IPS DF 6.9 (cell line): ENCODE measurements around the gene SOHLH1.

Experiments
- DNase-seq: peaks from one replicate; pipeline ENCODE4 v3.0.0-alpha.2; 2013; ENCODE audit warnings: low read depth, low spot score
- H3K27ac ChIP-seq: one replicate; pipeline ENCODE4 v1.5.1; 2013; ENCODE audit warnings: low read length, control low read depth
- H3K27me3 ChIP-seq: 2 replicates; pipeline ENCODE4 v1.6.1; 2013; ENCODE audit warnings: mild to moderate bottlenecking, low read length; ENCODE audit not compliant: control insufficient read depth, insufficient read depth
- H3K36me3 ChIP-seq: 2 replicates; pipeline ENCODE4 v1.6.1; 2013; ENCODE audit warnings: low read length; ENCODE audit not compliant: control insufficient read depth, insufficient read depth
- H3K4me1 ChIP-seq: 2 replicates; pipeline ENCODE4 v1.6.1; 2013; ENCODE audit warnings: low read length; ENCODE audit not compliant: control insufficient read depth, insufficient read depth
- H3K4me3 ChIP-seq: 2 replicates; pipeline ENCODE4 v1.5.1; 2013; ENCODE audit warnings: mild to moderate bottlenecking, low read length
- H3K9me3 ChIP-seq: 2 replicates; pipeline ENCODE4 v1.6.1; 2013; ENCODE audit warnings: low read length, inconsistent platforms; ENCODE audit not compliant: control insufficient read depth, insufficient read depth
- WGBS: extraction: QIAGEN DNeasy Blood & Tissue Kit; methylation state at CpG from one replicate; pipeline ENCODE4 v1.1.7; 2013; ENCODE audit warnings: mixed read lengths, missing lambda C conversion rate; ENCODE audit not compliant: insufficient read length, insufficient coverage; 5-methylcytosine and 5-hydroxymethylcytosine counted together

SOHLH1 gene, protein sequence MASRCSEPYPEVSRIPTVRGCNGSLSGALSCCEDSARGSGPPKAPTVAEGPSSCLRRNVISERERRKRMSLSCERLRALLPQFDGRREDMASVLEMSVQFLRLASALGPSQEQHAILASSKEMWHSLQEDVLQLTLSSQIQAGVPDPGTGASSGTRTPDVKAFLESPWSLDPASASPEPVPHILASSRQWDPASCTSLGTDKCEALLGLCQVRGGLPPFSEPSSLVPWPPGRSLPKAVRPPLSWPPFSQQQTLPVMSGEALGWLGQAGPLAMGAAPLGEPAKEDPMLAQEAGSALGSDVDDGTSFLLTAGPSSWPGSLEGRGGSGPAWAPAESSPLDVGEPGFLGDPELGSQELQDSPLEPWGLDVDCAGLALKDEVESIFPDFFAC

GRCh38 chr9:135699440-135699839 lies at the start of gene SOHLH1:
Gene SOHLH1, minus strand, starts transcription at chr9:135699481. Its CDS starts 14 bp downstream, at chr9:135699467.
- Histone ChIP-seq H3K4me3 (no peak within 1 kb of the TSS), H3K27me3 (peaks cover 4% of the 10 kb centered on the region; the same call in 1 of the 2 replicates), H3K9me3 (no peaks in the 10 kb centered on the region), H3K27ac (no peak within 1 kb of the TSS), H3K4me1 (peaks cover 7% of the 10 kb centered on the region; the same call in 1 of the 2 replicates), H3K36me3 (no peaks in the 10 kb centered on the region)
- no CpG with 5 or more reads among the region's 30 CpGs for WGBS
- no peak for DNase-seq

DNA sequence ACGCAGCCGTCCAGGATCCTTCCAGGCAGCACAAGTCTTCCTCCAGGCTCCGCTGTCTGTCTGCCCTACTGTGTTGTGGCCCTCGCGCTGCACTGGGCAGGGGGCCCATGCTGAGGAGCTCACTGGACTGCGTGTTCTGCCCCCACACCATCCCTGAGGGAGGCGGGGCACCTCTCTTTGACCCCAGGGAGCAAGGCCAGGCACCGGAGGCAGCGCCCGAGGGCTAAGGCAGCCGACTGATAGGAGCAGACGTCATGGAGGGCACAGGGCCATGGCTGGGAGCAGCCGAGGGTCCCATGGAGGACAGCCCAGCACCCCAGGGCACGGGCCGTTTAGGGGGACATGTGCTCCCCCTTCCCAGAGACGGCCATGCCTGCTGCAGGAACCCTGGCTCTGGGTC lies 49.4 kb upstream of the SOHLH1 start:
- no CpG with 5 or more reads among the region's 16 CpGs for WGBS
- no peak for DNase-seq

DNA sequence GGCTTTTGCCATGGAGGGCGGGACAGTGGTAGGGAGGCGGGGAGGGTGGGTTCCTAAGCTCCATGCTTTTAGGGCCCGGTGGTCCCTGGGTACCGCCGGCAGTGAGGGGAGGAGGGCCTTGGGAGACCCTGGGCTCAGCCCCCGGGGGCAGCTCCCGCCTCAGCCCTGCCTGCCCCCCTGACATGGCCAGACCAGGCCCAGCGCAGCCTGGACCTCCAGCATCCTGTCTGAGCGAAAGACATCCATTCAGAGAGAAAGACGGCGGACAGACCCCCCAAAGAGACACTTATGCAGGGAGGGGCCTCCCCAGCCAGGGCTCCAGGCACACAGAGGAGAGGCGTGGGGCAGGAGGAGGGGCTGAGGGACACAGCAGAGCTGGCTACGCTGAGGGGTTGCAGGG lies 48.0 kb upstream of the SOHLH1 start:
- DNase-seq: no peak
- WGBS: no CpG with 5 or more reads among the region's 13 CpGs
- no peak overlapping the region for H3K4me3 ChIP-seq
- no peaks in the 10 kb centered on the region; the same call in 1 of the 2 replicates for H3K36me3 ChIP-seq
- no peak overlapping the region for H3K27ac ChIP-seq
- H3K27me3 ChIP-seq: no peaks in the 10 kb centered on the region
- H3K9me3 ChIP-seq: no peaks in the 10 kb centered on the region
- no peaks in the 10 kb centered on the region for H3K4me1 ChIP-seq

More for the DNA sequence above, 49.4 kb upstream of the SOHLH1 start:
- Histone ChIP-seq H3K4me3 (no peak overlapping the region), H3K27me3 (no peaks in the 10 kb centered on the region), H3K4me1 (no peaks in the 10 kb centered on the region), H3K27ac (no peak overlapping the region), H3K36me3 (no peaks in the 10 kb centered on the region; the same call in 1 of the 2 replicates), H3K9me3 (no peaks in the 10 kb centered on the region)

GRCh38 chr9:135746565-135746964 lies 47.3 kb upstream of the SOHLH1 start:
- no CpG with 5 or more reads among the region's 9 CpGs for WGBS
- no peak overlapping the region for H3K27ac ChIP-seq
- no peak for DNase-seq
- H3K4me1 ChIP-seq: no peaks in the 10 kb centered on the region
- no peak overlapping the region for H3K4me3 ChIP-seq
- H3K36me3 ChIP-seq: no peaks in the 10 kb centered on the region; the same call in 1 of the 2 replicates
- no peaks in the 10 kb centered on the region for H3K27me3 ChIP-seq
- no peaks in the 10 kb centered on the region for H3K9me3 ChIP-seq

GRCh38 chr9:135745686-135746324 lies 46.5 kb upstream of the SOHLH1 start:
- no peaks in the 10 kb centered on the region for H3K9me3 ChIP-seq
- no CpG with 5 or more reads among the region's 24 CpGs for WGBS
- H3K36me3 ChIP-seq: no peaks in the 10 kb centered on the region; the same call in 1 of the 2 replicates
- H3K4me1 ChIP-seq: no peaks in the 10 kb centered on the region
- H3K27me3 ChIP-seq: no peaks in the 10 kb centered on the region
- no peak for DNase-seq
- H3K4me3 ChIP-seq: no peak overlapping the region
- H3K27ac ChIP-seq: no peak overlapping the region

- no peaks in the 10 kb centered on the region for H3K9me3 ChIP-seq
- WGBS: no CpG with 5 or more reads among the region's 21 CpGs
- no peak for DNase-seq
- no peak overlapping the region for H3K27ac ChIP-seq
- no peaks in the 10 kb centered on the region for H3K27me3 ChIP-seq
- H3K36me3 ChIP-seq: no peaks in the 10 kb centered on the region; the same call in 1 of the 2 replicates
- H3K4me3 ChIP-seq: no peak overlapping the region
- H3K4me1 ChIP-seq: no peaks in the 10 kb centered on the region
These were observed 45.9 kb upstream of the SOHLH1 start for GRCh38 chr9:135745189-135745588.

GRCh38 chr9:135744333-135745070 lies 45.2 kb upstream of the SOHLH1 start:
- no peak for DNase-seq
- Histone ChIP-seq H3K9me3 (no peaks in the 10 kb centered on the region), H3K27ac (no peak overlapping the region), H3K4me1 (no peaks in the 10 kb centered on the region), H3K36me3 (no peaks in the 10 kb centered on the region; the same call in 1 of the 2 replicates), H3K27me3 (no peaks in the 10 kb centered on the region), H3K4me3 (no peak overlapping the region)
- WGBS: no CpG with 5 or more reads among the region's 33 CpGs

GRCh38 chr9:135743546-135744332 lies 44.5 kb upstream of the SOHLH1 start:
- WGBS: no CpG with 5 or more reads among the region's 25 CpGs
- no peaks in the 10 kb centered on the region; the same call in 1 of the 2 replicates for H3K36me3 ChIP-seq
- no peak for DNase-seq
- no peaks in the 10 kb centered on the region for H3K9me3 ChIP-seq
- no peaks in the 10 kb centered on the region for H3K4me1 ChIP-seq
- no peaks in the 10 kb centered on the region for H3K27me3 ChIP-seq
- no peak overlapping the region for H3K27ac ChIP-seq
- no peak overlapping the region for H3K4me3 ChIP-seq

GRCh38 chr9:135743021-135743420 lies 43.7 kb upstream of the SOHLH1 start:
- WGBS: no CpG with 5 or more reads among the region's 14 CpGs
- no peaks in the 10 kb centered on the region for H3K9me3 ChIP-seq
- H3K36me3 ChIP-seq: no peaks in the 10 kb centered on the region; the same call in 1 of the 2 replicates
- no peak overlapping the region for H3K4me3 ChIP-seq
- DNase-seq: no peak
- no peak overlapping the region for H3K27ac ChIP-seq
- H3K4me1 ChIP-seq: no peaks in the 10 kb centered on the region
- no peaks in the 10 kb centered on the region for H3K27me3 ChIP-seq
